Liver (tissue), 3 donors: ENCODE results near the gene C1orf52.

Experiments used
- EGR1 ChIP-seq, 2 donors: IDR thresholded peaks; 2 replicates each; pipeline ENCODE4 v1.6.1; 2016 to 2018; ENCODE audit warnings: antibody characterized with exemption in 2 of 2, low read depth in 2 of 2
- FOXA1 ChIP-seq: IDR thresholded peaks from 2 replicates; pipeline ENCODE4 v1.6.1; 2016; ENCODE audit warnings: antibody characterized with exemption
- GABPA ChIP-seq, 2 donors: IDR thresholded peaks in 1 of 2; conservative IDR thresholded peaks in 1 of 2; 2 replicates each; pipeline ENCODE4 v1.6.1; 2016; ENCODE audit warnings: antibody characterized with exemption in 2 of 2, mild to moderate bottlenecking in 1 of 2, moderate library complexity in 1 of 2
- JUND ChIP-seq, 2 donors: IDR thresholded peaks; 2 replicates each; pipeline ENCODE4 v1.6.1; 2016; ENCODE audit warnings: antibody characterized with exemption in 2 of 2
- MAX ChIP-seq: IDR thresholded peaks from 2 replicates; pipeline ENCODE4 v1.6.1; 2016; ENCODE audit warnings: antibody characterized with exemption
- NR2F2 ChIP-seq: IDR thresholded peaks from 2 replicates; pipeline ENCODE4 v1.6.1; 2016; ENCODE audit warnings: antibody characterized with exemption
- RAD21 ChIP-seq, 2 donors: IDR thresholded peaks; 2 replicates each; pipeline ENCODE4 v1.6.1; 2016; ENCODE audit warnings: antibody characterized with exemption in 2 of 2, mild to moderate bottlenecking in 2 of 2
- SP1 ChIP-seq: IDR thresholded peaks from 2 replicates; pipeline ENCODE4 v1.6.1; 2018; ENCODE audit warnings: antibody characterized with exemption, mild to moderate bottlenecking
- TAF1 ChIP-seq: conservative IDR thresholded peaks from 2 replicates; pipeline ENCODE4 v1.6.1; 2016; ENCODE audit warnings: antibody characterized with exemption, mild to moderate bottlenecking
- YY1 ChIP-seq: IDR thresholded peaks from 2 replicates; pipeline ENCODE4 v1.6.1; 2016; ENCODE audit warnings: antibody characterized with exemption, mild to moderate bottlenecking
- ZBTB33 ChIP-seq: IDR thresholded peaks from 2 replicates; pipeline ENCODE4 v1.6.1; 2016; ENCODE audit warnings: antibody characterized with exemption
- TF ChIP-seq, protein P1 (sequence below): fragments of 150-350 bp; IDR thresholded peaks from 2 replicates; pipeline ENCODE4 v1.5.1; 2017; ENCODE audit warnings: improper control_type of control experiment, low read depth, low read length; ENCODE audit not compliant: missing input control
- TF ChIP-seq, protein P2 (sequence below): IDR thresholded peaks from 2 replicates; pipeline ENCODE4 v1.6.1; 2016; ENCODE audit warnings: antibody characterized with exemption
- TF ChIP-seq, protein P3 (sequence below): IDR thresholded peaks from 2 replicates; pipeline ENCODE4 v1.6.1; 2016; ENCODE audit warnings: antibody characterized with exemption, mild to moderate bottlenecking
- donor health status: healthy.
- donor health status: healthy.

DNA sequence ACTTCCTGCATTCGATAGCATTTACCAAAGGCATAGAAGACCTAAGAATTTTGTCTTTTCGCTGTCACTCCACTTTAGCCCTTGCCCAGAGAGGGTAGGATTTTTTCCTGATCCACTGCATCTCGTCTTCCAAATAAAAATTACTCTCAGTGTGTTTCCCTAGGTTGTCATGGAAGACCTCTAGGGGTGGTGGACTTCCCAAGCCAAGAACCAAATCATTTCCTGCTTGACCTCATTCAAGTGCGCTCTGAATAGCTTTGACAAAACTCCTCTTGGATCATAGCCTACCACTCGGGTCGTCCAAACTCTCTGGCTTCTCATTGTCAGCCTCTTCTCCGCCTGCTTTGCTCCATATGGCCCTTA lies 431 bp upstream of the C1orf52 start:
- no peak for TF ChIP-seq RAD21 (IDR thresholded peaks at IDR 0.05)
- TF ChIP-seq, protein P1, sequence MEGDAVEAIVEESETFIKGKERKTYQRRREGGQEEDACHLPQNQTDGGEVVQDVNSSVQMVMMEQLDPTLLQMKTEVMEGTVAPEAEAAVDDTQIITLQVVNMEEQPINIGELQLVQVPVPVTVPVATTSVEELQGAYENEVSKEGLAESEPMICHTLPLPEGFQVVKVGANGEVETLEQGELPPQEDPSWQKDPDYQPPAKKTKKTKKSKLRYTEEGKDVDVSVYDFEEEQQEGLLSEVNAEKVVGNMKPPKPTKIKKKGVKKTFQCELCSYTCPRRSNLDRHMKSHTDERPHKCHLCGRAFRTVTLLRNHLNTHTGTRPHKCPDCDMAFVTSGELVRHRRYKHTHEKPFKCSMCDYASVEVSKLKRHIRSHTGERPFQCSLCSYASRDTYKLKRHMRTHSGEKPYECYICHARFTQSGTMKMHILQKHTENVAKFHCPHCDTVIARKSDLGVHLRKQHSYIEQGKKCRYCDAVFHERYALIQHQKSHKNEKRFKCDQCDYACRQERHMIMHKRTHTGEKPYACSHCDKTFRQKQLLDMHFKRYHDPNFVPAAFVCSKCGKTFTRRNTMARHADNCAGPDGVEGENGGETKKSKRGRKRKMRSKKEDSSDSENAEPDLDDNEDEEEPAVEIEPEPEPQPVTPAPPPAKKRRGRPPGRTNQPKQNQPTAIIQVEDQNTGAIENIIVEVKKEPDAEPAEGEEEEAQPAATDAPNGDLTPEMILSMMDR = no peak
- TF ChIP-seq TAF1 = no peak
- no peak for TF ChIP-seq MAX
- no peak for TF ChIP-seq YY1
- TF ChIP-seq ZBTB33 = no peak
- TF ChIP-seq GABPA (IDR thresholded peaks at IDR 0.05 in 1 of 2, conservative IDR thresholded peaks at IDR 0.05 in 1 of 2) = peak in 1 of 2 donors; percentile 29
- TF ChIP-seq SP1 = no peak
- no peak for TF ChIP-seq FOXA1
- TF ChIP-seq JUND (IDR thresholded peaks at IDR 0.05) = no peak
- TF ChIP-seq, protein P2, sequence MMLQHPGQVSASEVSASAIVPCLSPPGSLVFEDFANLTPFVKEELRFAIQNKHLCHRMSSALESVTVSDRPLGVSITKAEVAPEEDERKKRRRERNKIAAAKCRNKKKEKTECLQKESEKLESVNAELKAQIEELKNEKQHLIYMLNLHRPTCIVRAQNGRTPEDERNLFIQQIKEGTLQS = no peak
- TF ChIP-seq, protein P3, sequence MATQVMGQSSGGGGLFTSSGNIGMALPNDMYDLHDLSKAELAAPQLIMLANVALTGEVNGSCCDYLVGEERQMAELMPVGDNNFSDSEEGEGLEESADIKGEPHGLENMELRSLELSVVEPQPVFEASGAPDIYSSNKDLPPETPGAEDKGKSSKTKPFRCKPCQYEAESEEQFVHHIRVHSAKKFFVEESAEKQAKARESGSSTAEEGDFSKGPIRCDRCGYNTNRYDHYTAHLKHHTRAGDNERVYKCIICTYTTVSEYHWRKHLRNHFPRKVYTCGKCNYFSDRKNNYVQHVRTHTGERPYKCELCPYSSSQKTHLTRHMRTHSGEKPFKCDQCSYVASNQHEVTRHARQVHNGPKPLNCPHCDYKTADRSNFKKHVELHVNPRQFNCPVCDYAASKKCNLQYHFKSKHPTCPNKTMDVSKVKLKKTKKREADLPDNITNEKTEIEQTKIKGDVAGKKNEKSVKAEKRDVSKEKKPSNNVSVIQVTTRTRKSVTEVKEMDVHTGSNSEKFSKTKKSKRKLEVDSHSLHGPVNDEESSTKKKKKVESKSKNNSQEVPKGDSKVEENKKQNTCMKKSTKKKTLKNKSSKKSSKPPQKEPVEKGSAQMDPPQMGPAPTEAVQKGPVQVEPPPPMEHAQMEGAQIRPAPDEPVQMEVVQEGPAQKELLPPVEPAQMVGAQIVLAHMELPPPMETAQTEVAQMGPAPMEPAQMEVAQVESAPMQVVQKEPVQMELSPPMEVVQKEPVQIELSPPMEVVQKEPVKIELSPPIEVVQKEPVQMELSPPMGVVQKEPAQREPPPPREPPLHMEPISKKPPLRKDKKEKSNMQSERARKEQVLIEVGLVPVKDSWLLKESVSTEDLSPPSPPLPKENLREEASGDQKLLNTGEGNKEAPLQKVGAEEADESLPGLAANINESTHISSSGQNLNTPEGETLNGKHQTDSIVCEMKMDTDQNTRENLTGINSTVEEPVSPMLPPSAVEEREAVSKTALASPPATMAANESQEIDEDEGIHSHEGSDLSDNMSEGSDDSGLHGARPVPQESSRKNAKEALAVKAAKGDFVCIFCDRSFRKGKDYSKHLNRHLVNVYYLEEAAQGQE = no peak
- TF ChIP-seq EGR1 (IDR thresholded peaks at IDR 0.05; ENCODE audit: low read depth in 2 of 2) = no peak
- TF ChIP-seq NR2F2 = no peak
